HepG2 (cell line): ENCODE data around the gene EBF3. TPM values are rescaled to one million over a fixed set of nuclear protein-coding genes. Genes with fewer than 3 reads are reported as not detected.

ENCODE experiments used
- ATAC-seq: fragments of 200-7000 bp; cut with Tn5 transposase; 3 replicates; pipeline ENCODE4 v1.9.1; 2020; ENCODE audit warnings: mild to moderate bottlenecking, moderate library complexity
- BruUV-seq: library from RNA; stranded (reverse); fragments of 400-500 nt; replicated peaks from 2 replicates; lab custom pipeline; 2021; lab: Mats Ljungman, UMichigan
- CTCF ChIA-PET: fragments of 300-600 bp; formaldehyde crosslinking; extraction: SDS; loops from one replicate; lab custom pipeline; 2021; ENCODE audit warnings: low total read pairs, inconsistent platforms, low intra/inter-chr PET ratio; lab: Yijun Ruan, JAX
- POLR2A ChIA-PET: fragments of 350-600 bp; sonication (Branson Sonifier 250); formaldehyde crosslinking; loops from one replicate; lab custom pipeline; 2020; ENCODE audit warnings: antibody characterized with exemption, inconsistent platforms; lab: Yijun Ruan, JAX
- DNase-seq: peaks from one replicate; pipeline ENCODE4 v3.0.0-alpha.2; 2015; ENCODE audit warnings: low spot score
- FAIRE-seq: peaks from 3 replicates; lab custom pipeline; 2011; peaks lifted over from hg19 to GRCh38; lab: Jason Lieb, UNC
- H2AFZ ChIP-seq: one replicate; pipeline ENCODE4 v1.6.1; 2011; ENCODE audit warnings: low read length, inconsistent platforms
- H3K27ac ChIP-seq: fragments of 300-600 bp; 3 replicates; pipeline ENCODE4 v1.8.0; 2011; ENCODE audit warnings: mixed run types, mild to moderate bottlenecking, mixed read lengths, low read length, inconsistent platforms; ENCODE audit not compliant: insufficient read depth; ENCODE audit errors: extremely low read length
- H3K27me3 ChIP-seq, 2 experiments: fragments of 200-600 bp in 1 of 2; 2 replicates in 1 of 2; 3 replicates in 1 of 2; pipeline versions ENCODE4 v1.6.0 to v1.8.0; 2011; ENCODE audit warnings: low read length in 2 of 2, mild to moderate bottlenecking in 2 of 2, moderate library complexity in 2 of 2, inconsistent platforms in 1 of 2; ENCODE audit not compliant: insufficient read depth in 2 of 2, control insufficient read depth in 1 of 2
- H3K36me3 ChIP-seq, 2 experiments: fragments of 200-600 bp in 1 of 2; replicated peaks in 1 of 2; 2 replicates in 1 of 2; 3 replicates in 1 of 2; pipeline versions ENCODE4 v1.5.1 to v1.8.0; 2011; ENCODE audit warnings: low read length in 2 of 2, inconsistent platforms in 1 of 2; ENCODE audit not compliant: insufficient read depth in 2 of 2, control insufficient read depth in 1 of 2
- H3K4me1 ChIP-seq: 2 replicates; pipeline ENCODE4 v1.5.1; 2012; ENCODE audit warnings: low read length, inconsistent platforms; ENCODE audit not compliant: insufficient read depth
- H3K4me2 ChIP-seq: 2 replicates; pipeline ENCODE4 v1.6.0; 2011; ENCODE audit warnings: low read depth, low read length, inconsistent platforms
- H3K4me3 ChIP-seq, 3 experiments: fragments of 200-600 bp in 1 of 3; sonication (generic), shearing (Covaris generic) in 1 of 3; replicated peaks in 1 of 3; 2 replicates each; pipeline ENCODE4 v1.5.1; 2011 to 2016; ENCODE audit warnings: low read length in 3 of 3, inconsistent platforms in 2 of 3, low read depth in 2 of 3, mild to moderate bottlenecking in 2 of 3, control low read depth in 1 of 3, mixed read lengths in 1 of 3; ENCODE audit not compliant: insufficient read depth in 1 of 3
- H3K79me2 ChIP-seq: one replicate; pipeline ENCODE4 v1.6.1; 2011; ENCODE audit warnings: low read length, inconsistent platforms; ENCODE audit not compliant: insufficient read depth
- H3K9ac ChIP-seq: 2 replicates; pipeline ENCODE4 v1.6.0; 2011; ENCODE audit warnings: mild to moderate bottlenecking, low read depth, low read length, inconsistent platforms; ENCODE audit not compliant: insufficient read depth
- H3K9me3 ChIP-seq: 2 replicates; pipeline ENCODE4 v1.5.1; 2012; ENCODE audit warnings: mild to moderate bottlenecking, low read length
- H4K20me1 ChIP-seq: 2 replicates; pipeline ENCODE4 v1.6.0; 2011; ENCODE audit warnings: inconsistent platforms, mild to moderate bottlenecking, low read length, moderate library complexity; ENCODE audit not compliant: insufficient read depth
- AGO1 ChIP-seq: fragments of 200-400 bp; formaldehyde crosslinking; IDR thresholded peaks from 2 replicates; pipeline ENCODE4 v1.6.1; 2017; ENCODE audit warnings: mild to moderate bottlenecking, low read depth, low read length, moderate library complexity; ENCODE audit not compliant: poor library complexity, severe bottlenecking
- HNRNPH1 ChIP-seq: fragments of 200-400 bp; formaldehyde crosslinking; optimal IDR thresholded peaks from 2 replicates; pipeline ENCODE3; 2017; ENCODE audit warnings: mild to moderate bottlenecking, low read depth, low read length
- MBD4 ChIP-seq: IDR thresholded peaks from 2 replicates; pipeline ENCODE4 v1.6.1; 2012; ENCODE audit warnings: low read length, inconsistent platforms, borderline replicate concordance
- SNAPC2 ChIP-seq: sonication (generic); formaldehyde crosslinking; IDR thresholded peaks from 2 replicates; pipeline ENCODE4 v1.8.1; 2022; ENCODE audit warnings: mild to moderate bottlenecking, missing genetic modification reagents
- TCF7 ChIP-seq: sonication (generic); IDR thresholded peaks from 2 replicates; pipeline ENCODE4 v1.6.1; 2016; ENCODE audit warnings: antibody characterized with exemption, low read depth
- ZKSCAN5 ChIP-seq: sonication (generic); formaldehyde crosslinking; IDR thresholded peaks from 2 replicates; pipeline ENCODE4 v1.5.1; 2020; ENCODE audit warnings: mild to moderate bottlenecking, missing genetic modification reagents
- ZNF337 ChIP-seq: sonication (generic); formaldehyde crosslinking; IDR thresholded peaks from 2 replicates; pipeline ENCODE4 v1.5.1; 2020; ENCODE audit warnings: missing genetic modification reagents, low read depth, mild to moderate bottlenecking, borderline replicate concordance
- ZNF451 ChIP-seq: sonication (generic); formaldehyde crosslinking; IDR thresholded peaks from 2 replicates; pipeline ENCODE4 v1.5.0; 2020; ENCODE audit warnings: mild to moderate bottlenecking, missing genetic modification reagents
- ZSCAN9 ChIP-seq: IDR thresholded peaks from 2 replicates; pipeline ENCODE4 v1.6.1; 2016; ENCODE audit warnings: borderline replicate concordance
- WGBS: methylation state at CpG from one replicate; pipeline ENCODE4 v1.1.6; 2017; ENCODE audit warnings: low lambda C conversion rate; 5-methylcytosine and 5-hydroxymethylcytosine counted together
- in situ Hi-C: cut with HindIII; loops from 2 replicates; pipeline ENCODE4 v1.10.0; 2017; ENCODE audit warnings: low pct_unique_long_range_greater_than_20kb; ENCODE audit not compliant: extremely low pct_ligation_motif_present
- intact Hi-C: fragments of 100-400 bp; cut with micrococcal nuclease; formaldehyde crosslinking; loops from one replicate; pipeline ENCODE4 v1.10.0; 2022; ENCODE audit not compliant: unreplicated experiment
- polyA plus RNA-seq, 8 experiments: library from polyadenylated mRNA; depleted of rRNA in 3 of 8; stranded (reverse) in 7 of 8; unstranded in 1 of 8; fragments of >200 nt; fragmentation: Illumina TruSeq in 4 of 8; extraction: Trizol in 4 of 8; gene quantifications; 2 replicates each; pipeline versions ENCODE4 v1.2.1 to v1.2.3, GENCODE V29; 2011 to 2016; ENCODE audit warnings: low read depth in 4 of 8, missing spikeins in 1 of 8, mixed read lengths in 1 of 8; ENCODE audit not compliant: insufficient read depth in 1 of 8
- total RNA-seq, 5 experiments: library from RNA; depleted of rRNA; stranded (reverse); fragments of >200 nt; fragmentation: Illumina TruSeq; extraction: Trizol; gene quantifications; 2 replicates each; pipeline ENCODE4 v1.2.3, GENCODE V29; 2016; ENCODE audit warnings: low read depth in 1 of 5
- TF ChIP-seq, protein P1 (sequence below): IDR thresholded peaks from 2 replicates; pipeline ENCODE4 v1.6.1; 2012; ENCODE audit warnings: low read length, improper control_type of control experiment

Gene EBF3
- total and polyA plus RNA-seq, 2 of the 13 experiments (the other 11 are each of a cell fraction or from before 2014, with no cell fraction given): not detected

DNA sequence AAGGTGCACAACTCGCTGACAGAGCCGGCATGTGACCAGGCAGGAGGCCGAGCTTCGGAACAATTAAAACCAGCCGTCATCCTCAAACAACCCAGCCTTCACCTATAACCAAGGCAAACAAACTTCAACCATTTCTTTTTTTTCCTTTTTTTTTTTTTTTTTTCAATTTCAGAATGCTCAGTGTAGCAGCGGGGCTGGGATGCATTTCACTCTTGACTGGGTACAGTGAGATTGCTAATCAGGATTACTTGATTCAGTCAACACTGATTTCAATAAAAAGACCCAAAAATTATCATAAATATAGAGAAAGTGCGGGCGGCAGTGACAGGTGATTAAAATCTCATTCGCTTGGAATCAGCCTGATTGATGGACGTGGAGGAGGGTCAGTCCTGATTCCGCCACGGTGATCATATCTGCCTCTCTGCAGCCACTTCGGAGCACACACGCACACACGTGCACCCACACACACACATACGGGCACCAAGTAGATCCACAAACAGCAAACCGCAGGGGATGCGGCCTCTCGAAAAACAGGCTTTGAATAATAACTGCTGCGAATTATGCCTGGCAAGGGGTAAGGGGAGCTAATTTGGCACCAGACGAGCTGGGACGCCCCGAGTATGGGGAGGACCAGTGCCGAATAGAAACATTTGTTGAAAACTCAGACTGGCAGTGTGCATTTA, 31.2 kb downstream of the EBF3 start (continued):
- TF ChIP-seq ZSCAN9 (no peak), MBD4 (no peak), AGO1 (no peak)

DNA sequence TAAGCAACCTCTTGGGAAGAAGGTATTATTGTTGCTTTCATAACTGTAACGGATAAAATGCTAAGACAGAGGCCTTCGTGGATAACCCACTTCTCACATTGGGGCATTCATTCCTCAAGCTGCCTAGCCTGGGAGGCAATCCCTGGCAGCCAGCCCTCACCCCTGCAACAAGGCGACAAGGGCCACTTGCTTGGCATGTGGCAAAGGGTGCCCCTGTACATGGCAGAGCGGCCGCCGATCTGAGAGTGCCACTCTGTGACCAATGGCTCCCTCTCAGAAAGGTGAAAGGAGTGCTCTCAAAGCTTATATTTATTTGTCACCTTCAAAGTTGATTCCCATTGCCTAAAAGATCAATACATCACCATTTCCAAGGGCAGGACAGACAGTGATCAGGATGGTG, 31.9 kb downstream of the EBF3 start:
- WGBS: 38% methylated on average over 2 of the region's 6 CpGs
- no peak for ATAC-seq
- Histone ChIP-seq H3K79me2 (no peaks in the 10 kb centered on the region), H3K9ac (no peak overlapping the region), H3K27ac (no peak overlapping the region), H3K4me3 (no peak overlapping the region)
- CTCF ChIA-PET: no interaction called here
- TF ChIP-seq TCF7: no peak
- TF ChIP-seq ZNF337 (CRISPR knock-in tag): no peak
- TF ChIP-seq, protein P1, sequence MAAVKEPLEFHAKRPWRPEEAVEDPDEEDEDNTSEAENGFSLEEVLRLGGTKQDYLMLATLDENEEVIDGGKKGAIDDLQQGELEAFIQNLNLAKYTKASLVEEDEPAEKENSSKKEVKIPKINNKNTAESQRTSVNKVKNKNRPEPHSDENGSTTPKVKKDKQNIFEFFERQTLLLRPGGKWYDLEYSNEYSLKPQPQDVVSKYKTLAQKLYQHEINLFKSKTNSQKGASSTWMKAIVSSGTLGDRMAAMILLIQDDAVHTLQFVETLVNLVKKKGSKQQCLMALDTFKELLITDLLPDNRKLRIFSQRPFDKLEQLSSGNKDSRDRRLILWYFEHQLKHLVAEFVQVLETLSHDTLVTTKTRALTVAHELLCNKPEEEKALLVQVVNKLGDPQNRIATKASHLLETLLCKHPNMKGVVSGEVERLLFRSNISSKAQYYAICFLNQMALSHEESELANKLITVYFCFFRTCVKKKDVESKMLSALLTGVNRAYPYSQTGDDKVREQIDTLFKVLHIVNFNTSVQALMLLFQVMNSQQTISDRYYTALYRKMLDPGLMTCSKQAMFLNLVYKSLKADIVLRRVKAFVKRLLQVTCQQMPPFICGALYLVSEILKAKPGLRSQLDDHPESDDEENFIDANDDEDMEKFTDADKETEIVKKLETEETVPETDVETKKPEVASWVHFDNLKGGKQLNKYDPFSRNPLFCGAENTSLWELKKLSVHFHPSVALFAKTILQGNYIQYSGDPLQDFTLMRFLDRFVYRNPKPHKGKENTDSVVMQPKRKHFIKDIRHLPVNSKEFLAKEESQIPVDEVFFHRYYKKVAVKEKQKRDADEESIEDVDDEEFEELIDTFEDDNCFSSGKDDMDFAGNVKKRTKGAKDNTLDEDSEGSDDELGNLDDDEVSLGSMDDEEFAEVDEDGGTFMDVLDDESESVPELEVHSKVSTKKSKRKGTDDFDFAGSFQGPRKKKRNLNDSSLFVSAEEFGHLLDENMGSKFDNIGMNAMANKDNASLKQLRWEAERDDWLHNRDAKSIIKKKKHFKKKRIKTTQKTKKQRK: no peak
- TF ChIP-seq ZNF451 (CRISPR knock-in tag): no peak
- TF ChIP-seq SNAPC2 (CRISPR knock-in tag): no peak
- no peak for TF ChIP-seq ZKSCAN5 (CRISPR knock-in tag)
- no peak for TF ChIP-seq HNRNPH1
- TF ChIP-seq, all 625 proteins: peak for 0
- BruUV-seq: no TSS peak
- H3K36me3 ChIP-seq: no peaks in the 10 kb centered on the region
- H3K4me1 ChIP-seq: no peaks in the 10 kb centered on the region
- no peak overlapping the region for H3K4me2 ChIP-seq
- no peak for FAIRE-seq
- H3K9me3 ChIP-seq: no peaks in the 10 kb centered on the region
- intact Hi-C loops (no loop called here), in situ Hi-C loops (no loop called here)
- no peaks in the 10 kb centered on the region for H4K20me1 ChIP-seq
- H2AFZ ChIP-seq: no peak overlapping the region
- POLR2A ChIA-PET: no interaction called here
- peaks cover 2 to 28% of the 10 kb centered on the region in 2 experiments; a peak in 3 of 5 replicates for H3K27me3 ChIP-seq
- DNase-seq: no peak
